SK-N-SH treated with all-trans-retinoic acid at 6 μM for 48 hours (cell line): ENCODE results near the gene KLHL18.

ENCODE experiments used
- CSRNP3 ChIP-seq: fragments of 250-450 bp; sonication (Bioruptor Pico); IDR thresholded peaks from 2 replicates; pipeline ENCODE4 v1.5.1; 2021; ENCODE audit warnings: mild to moderate bottlenecking, moderate library complexity
- ISL1 ChIP-seq: fragments of 250-450 bp; sonication (Bioruptor Pico); IDR thresholded peaks from 2 replicates; pipeline ENCODE4 v2.1.2; 2022; ENCODE audit warnings: mild to moderate bottlenecking, moderate library complexity
- PPARA ChIP-seq: fragments of 250-450 bp; sonication (Bioruptor Pico); IDR thresholded peaks from 2 replicates; pipeline ENCODE4 v1.5.0; 2020; ENCODE audit warnings: mild to moderate bottlenecking, borderline replicate concordance
- TOX ChIP-seq: fragments of 250-450 bp; sonication (Bioruptor Pico); IDR thresholded peaks from 2 replicates; pipeline ENCODE4 v1.8.0; 2021; ENCODE audit warnings: mild to moderate bottlenecking, moderate library complexity, borderline replicate concordance

- TF ChIP-seq ISL1: no peak
- no peak for TF ChIP-seq PPARA
- no peak for TF ChIP-seq TOX (CRISPR knock-in tag)
- no peak for TF ChIP-seq CSRNP3 (CRISPR knock-in tag)
Observed at GRCh38 chr3:47274652-47275051, 8.1 kb upstream of the KLHL18 start.
